IMR-90 (cell line): Measurements from ENCODE around the gene NFYC. TPM values are rescaled to one million over a fixed set of nuclear protein-coding genes. Genes with fewer than 3 reads are reported as not detected.

Experiments
- ATAC-seq: fragments of 200-7000 bp; cut with Tn5 transposase; 2 replicates; pipeline ENCODE4 v1.9.1; 2020; ENCODE audit warnings: low read depth, mild to moderate bottlenecking, moderate library complexity
- BruUV-seq: library from RNA; stranded (reverse); fragments of 400-500 nt; replicated peaks from 2 replicates; lab custom pipeline; 2021; lab: Mats Ljungman, UMichigan
- CTCF ChIA-PET: fragments of 300-600 bp; formaldehyde crosslinking; extraction: SDS; loops from one replicate; lab custom pipeline; 2021; ENCODE audit warnings: antibody characterized with exemption; lab: Yijun Ruan, JAX
- POLR2A ChIA-PET: fragments of 300-600 bp; sonication (Branson Sonifier 250); formaldehyde crosslinking; loops from one replicate; lab custom pipeline; 2022; ENCODE audit warnings: antibody characterized with exemption; ENCODE audit not compliant: unreplicated experiment; lab: Charles Lee
- DNase-seq: peaks from one replicate; pipeline ENCODE4 v3.0.0; 2013
- H2AFZ ChIP-seq: replicated peaks from 2 replicates; pipeline ENCODE3; 2013; ENCODE audit warnings: low read length, mild to moderate bottlenecking; ENCODE audit not compliant: poor library complexity
- H2AK5ac ChIP-seq: 2 replicates; pipeline ENCODE4 v1.6.1; 2013; ENCODE audit warnings: low read depth, low read length, inconsistent platforms
- H2AK9ac ChIP-seq: replicated peaks from 2 replicates; pipeline ENCODE3; 2013; ENCODE audit warnings: mild to moderate bottlenecking, low read depth, low read length, moderate library complexity; ENCODE audit not compliant: poor library complexity
- H2BK120ac ChIP-seq: 2 replicates; pipeline ENCODE4 v1.6.1; 2013; ENCODE audit warnings: low read depth, low read length, inconsistent platforms
- H2BK15ac ChIP-seq: 3 replicates; pipeline ENCODE4 v1.6.1; 2013; ENCODE audit warnings: low read depth, low read length, inconsistent platforms
- H2BK20ac ChIP-seq: 2 replicates; pipeline ENCODE4 v1.6.1; 2013; ENCODE audit warnings: low read depth, mild to moderate bottlenecking, inconsistent platforms, low read length, moderate library complexity
- H2BK5ac ChIP-seq: 2 replicates; pipeline ENCODE4 v1.6.1; 2013; ENCODE audit warnings: mild to moderate bottlenecking, low read depth, low read length, inconsistent platforms; ENCODE audit not compliant: poor library complexity, severe bottlenecking
- H3K14ac ChIP-seq: replicated peaks from 2 replicates; pipeline ENCODE4 v1.6.1; 2013; ENCODE audit warnings: low read depth, low read length, inconsistent platforms
- H3K18ac ChIP-seq: 2 replicates; pipeline ENCODE4 v1.6.1; 2013; ENCODE audit warnings: low read depth, low read length, control low read depth
- H3K23ac ChIP-seq: 2 replicates; pipeline ENCODE4 v1.6.1; 2013; ENCODE audit warnings: low read depth, low read length, inconsistent platforms
- H3K27ac ChIP-seq: 2 replicates; pipeline ENCODE4 v1.5.1; 2013; ENCODE audit warnings: mild to moderate bottlenecking, control low read depth, low read length; ENCODE audit not compliant: insufficient read depth
- H3K27me3 ChIP-seq: 2 replicates; pipeline ENCODE4 v1.6.1; 2013; ENCODE audit warnings: low read length; ENCODE audit not compliant: control insufficient read depth, insufficient read depth
- H3K36me3 ChIP-seq: 2 replicates; pipeline ENCODE4 v1.6.1; 2013; ENCODE audit warnings: low read length, mixed read lengths; ENCODE audit not compliant: control insufficient read depth, insufficient read depth
- H3K4ac ChIP-seq: 2 replicates; pipeline ENCODE4 v1.6.1; 2013; ENCODE audit warnings: low read depth, low read length, inconsistent platforms
- H3K4me1 ChIP-seq: 2 replicates; pipeline ENCODE4 v1.6.1; 2013; ENCODE audit warnings: low read length, mixed read lengths; ENCODE audit not compliant: control insufficient read depth, insufficient read depth
- H3K4me2 ChIP-seq: 2 replicates; pipeline ENCODE4 v1.6.1; 2013; ENCODE audit warnings: low read depth, mild to moderate bottlenecking, control low read depth, low read length, moderate library complexity
- H3K4me3 ChIP-seq: 2 replicates; pipeline ENCODE4 v1.5.1; 2013; ENCODE audit warnings: low read depth, mild to moderate bottlenecking, control low read depth, low read length, moderate library complexity; ENCODE audit not compliant: insufficient read depth
- H3K56ac ChIP-seq: 2 replicates; pipeline ENCODE4 v1.6.1; 2013; ENCODE audit warnings: low read length, inconsistent platforms; ENCODE audit not compliant: insufficient read depth; ENCODE audit errors: extremely low read depth
- H3K79me1 ChIP-seq, 2 experiments: 2 replicates each; pipeline ENCODE4 v1.6.1; 2013; ENCODE audit warnings: low read length in 2 of 2, inconsistent platforms in 1 of 2, low read depth in 1 of 2
- H3K9ac ChIP-seq: 2 replicates; pipeline ENCODE4 v1.6.1; 2013; ENCODE audit warnings: low read depth, low read length, control low read depth
- H3K9me1 ChIP-seq: 2 replicates; pipeline ENCODE4 v1.6.1; 2013; ENCODE audit warnings: low read length, inconsistent platforms; ENCODE audit not compliant: insufficient read depth
- H3K9me3 ChIP-seq: 2 replicates; pipeline ENCODE4 v1.6.1; 2013; ENCODE audit warnings: low read length; ENCODE audit not compliant: control insufficient read depth, insufficient read depth
- H4K20me1 ChIP-seq: 2 replicates; pipeline ENCODE4 v1.6.1; 2013; ENCODE audit warnings: low read length, inconsistent platforms; ENCODE audit not compliant: insufficient read depth
- H4K5ac ChIP-seq: 2 replicates; pipeline ENCODE4 v1.6.1; 2013; ENCODE audit warnings: mild to moderate bottlenecking, low read depth, low read length, control low read depth
- H4K8ac ChIP-seq, 2 experiments: 2 replicates each; pipeline ENCODE4 v1.6.1; 2013; ENCODE audit warnings: low read depth in 2 of 2, low read length in 2 of 2, control low read depth in 1 of 2, inconsistent platforms in 1 of 2
- H4K91ac ChIP-seq: 2 replicates; pipeline ENCODE4 v1.6.1; 2013; ENCODE audit warnings: low read depth, low read length, inconsistent platforms; ENCODE audit not compliant: insufficient read depth
- CHD1 ChIP-seq: IDR thresholded peaks from 2 replicates; pipeline ENCODE4 v1.6.1; 2012; ENCODE audit warnings: low read depth, low read length, improper control_type of control experiment
- MAFK ChIP-seq: IDR thresholded peaks from 2 replicates; pipeline ENCODE4 v1.6.1; 2012; ENCODE audit warnings: low read depth, low read length, improper control_type of control experiment
- MAZ ChIP-seq: IDR thresholded peaks from 2 replicates; pipeline ENCODE4 v1.6.1; 2012; ENCODE audit warnings: low read depth, mild to moderate bottlenecking, low read length, improper control_type of control experiment, moderate library complexity, borderline replicate concordance
- POLR2A ChIP-seq: IDR thresholded peaks from 2 replicates; pipeline ENCODE4 v1.6.1; 2012; ENCODE audit warnings: mild to moderate bottlenecking, low read depth, low read length
- RAD21 ChIP-seq: IDR thresholded peaks from 2 replicates; pipeline ENCODE4 v1.6.1; 2012; ENCODE audit warnings: low read length, improper control_type of control experiment
- RCOR1 ChIP-seq: IDR thresholded peaks from 2 replicates; pipeline ENCODE4 v1.6.1; 2012; ENCODE audit warnings: mild to moderate bottlenecking, low read length, improper control_type of control experiment; ENCODE audit not compliant: insufficient replicate concordance
- SMC3 ChIP-seq: fragments of 150-350 bp; IDR thresholded peaks from 2 replicates; pipeline ENCODE4 v1.6.1; 2016; ENCODE audit warnings: low read depth, mild to moderate bottlenecking, antibody characterized with exemption, low read length, moderate library complexity
- WGBS, 2 experiments: methylation state at CpG; one replicate each; pipeline versions ENCODE4 v1.1.5 to v1.1.7; 2013; ENCODE audit warnings: missing lambda C conversion rate in 2 of 2; ENCODE audit not compliant: insufficient read length in 1 of 2; ENCODE audit errors: extremely low coverage in 2 of 2; 5-methylcytosine and 5-hydroxymethylcytosine counted together
- dilution Hi-C: fragments of 300-500 bp; cut with HindIII; formaldehyde crosslinking; loops from one replicate; pipeline ENCODE4 v1.14.3; 2018; ENCODE audit warnings: low sequenced_read_pairs; ENCODE audit not compliant: unreplicated experiment
- in situ Hi-C: fragments of 300-500 bp; cut with MboI; formaldehyde crosslinking; loops from 3 replicates; pipeline ENCODE4 v1.14.3; 2019; ENCODE audit warnings: low sequenced_read_pairs, inconsistent platforms, mixed read lengths
- intact Hi-C: fragments of 100-400 bp; cut with micrococcal nuclease; formaldehyde crosslinking; loops from 2 replicates; pipeline ENCODE4 v1.10.0; 2022
- polyA plus RNA-seq, 3 experiments: library from polyadenylated mRNA; depleted of rRNA; stranded (reverse); fragments of >200 nt; gene quantifications; 2 replicates each; pipeline ENCODE4 v1.2.3, GENCODE V29; 2012; ENCODE audit warnings: low replicate concordance in 1 of 3
- total RNA-seq: library from RNA; depleted of rRNA; stranded (reverse); fragments of >200 nt; gene quantifications from 2 replicates; pipeline ENCODE4 v1.2.3, GENCODE V29; 2012
- TF ChIP-seq, protein P1 (sequence below): conservative IDR thresholded peaks from 2 replicates; pipeline ENCODE4 v1.5.1; 2012; ENCODE audit warnings: mild to moderate bottlenecking, low read depth, low read length, improper control_type of control experiment
- TF ChIP-seq, protein P2 (sequence below): fragments of 150-350 bp; IDR thresholded peaks from 2 replicates; pipeline ENCODE4 v1.6.1; 2017; ENCODE audit warnings: mild to moderate bottlenecking, antibody characterized with exemption, low read length, low read depth

NFYC gene
- total and polyA plus RNA-seq, 2 of the 4 experiments (the other 2 are of a cell fraction): 45.2 to 62.2 TPM

DNA sequence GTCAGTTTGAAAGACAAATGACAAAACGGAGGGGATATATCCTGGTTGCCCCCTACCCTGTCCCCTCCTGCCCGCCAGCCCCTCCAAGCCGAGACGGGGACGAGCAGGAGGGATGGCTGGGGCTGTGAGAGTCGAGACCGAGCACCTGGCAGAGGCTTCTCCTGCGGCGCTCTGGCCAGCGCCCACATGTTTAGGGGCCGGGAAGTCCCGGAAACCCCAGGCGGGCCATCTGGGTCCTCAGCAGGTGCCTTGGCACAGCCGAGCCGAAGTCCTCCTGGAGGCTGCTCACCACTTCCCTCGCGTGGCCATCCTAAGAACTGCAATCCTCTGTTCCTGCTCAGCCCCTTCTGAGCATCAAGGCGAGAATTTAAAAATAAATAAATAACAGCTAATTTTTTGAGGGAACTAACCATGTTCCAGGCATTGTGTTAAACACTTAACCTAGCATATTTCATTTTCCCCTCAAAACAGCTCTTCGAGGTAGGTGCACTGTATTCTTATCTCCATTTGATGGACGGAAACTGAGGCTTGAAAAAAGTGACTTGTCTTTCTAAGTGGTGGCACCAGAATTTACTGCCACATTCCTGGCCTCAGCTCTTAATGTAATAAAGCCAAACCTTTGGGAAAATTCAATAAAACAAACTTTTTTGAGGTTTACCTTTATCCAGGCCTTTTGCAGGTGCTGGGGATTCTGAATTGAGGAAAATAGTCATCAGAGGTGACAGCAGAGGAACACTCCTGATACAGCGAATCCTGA is 22.6 kb upstream of the NFYC start:
- no peak overlapping the region for H3K23ac ChIP-seq
- BruUV-seq: no TSS peak
- H4K8ac ChIP-seq: no peak overlapping the region
- H3K27ac ChIP-seq: no peak overlapping the region
- no peak overlapping the region for H3K4ac ChIP-seq
- no peak overlapping the region for H2BK15ac ChIP-seq
- no peak overlapping the region for H3K4me3 ChIP-seq
- WGBS, 2 experiments: 0% methylated on average over 6 of the region's 21 CpGs; no CpG with 5 or more reads in 1 of the 2 experiments
- no peaks in the 10 kb centered on the region for H3K36me3 ChIP-seq
- ChIA-PET POLR2A (no interaction called here), CTCF (interaction anchor here (0.6 to 0.9 kb wide), 2 partner anchors 12 to 65 kb away, joined by 3 to 4 read pairs; no protein-coding TSS in a partner anchor)
- no peak overlapping the region for H2AK5ac ChIP-seq
- H3K9me3 ChIP-seq: no peaks in the 10 kb centered on the region
- H2BK120ac ChIP-seq: no peak overlapping the region
- H3K14ac ChIP-seq: no peak overlapping the region
- no peak overlapping the region for H4K5ac ChIP-seq
- H3K27me3 ChIP-seq: peaks cover 18% of the 10 kb centered on the region
- no peaks in the 10 kb centered on the region for H3K79me1 ChIP-seq
- peak; percentile 57 for DNase-seq
- H4K91ac ChIP-seq: no peak overlapping the region
- H2AK9ac ChIP-seq: no peak overlapping the region
- no peaks in the 10 kb centered on the region for H4K20me1 ChIP-seq
- H3K4me2 ChIP-seq: no peak overlapping the region
- H2AFZ ChIP-seq: peak overlapping the region; percentile 75
- intact Hi-C loops (loop anchor here (1.0 to 10.0 kb wide), 4 partner anchors 38 to 527 kb away; partner anchors contain the start of gene ZNF684), dilution Hi-C loops (no loop called here), in situ Hi-C loops (no loop called here)
- H2BK5ac ChIP-seq: no peak overlapping the region
- H2BK20ac ChIP-seq: no peak overlapping the region
- no peaks in the 10 kb centered on the region; the same call in 1 of the 2 replicates for H3K9me1 ChIP-seq
- H3K18ac ChIP-seq: no peak overlapping the region
- no peak overlapping the region for H3K56ac ChIP-seq
- no peak overlapping the region for H3K9ac ChIP-seq
- peak; percentile 67; the same call in 1 of the 2 replicates for ATAC-seq
- H3K4me1 ChIP-seq: 0 out of 2 replicates have a peak, but pooled peaks cover 2% of the 10 kb centered on the region
- no peak for TF ChIP-seq CHD1
- TF ChIP-seq RAD21: peak; percentile 70
- TF ChIP-seq POLR2A: no peak
- TF ChIP-seq RCOR1: peak; percentile 65
- TF ChIP-seq SMC3: peak; percentile 78
- TF ChIP-seq MAFK: no peak
- TF ChIP-seq MAZ: no peak; the same call in 1 of the 2 replicates
- TF ChIP-seq, protein P1, sequence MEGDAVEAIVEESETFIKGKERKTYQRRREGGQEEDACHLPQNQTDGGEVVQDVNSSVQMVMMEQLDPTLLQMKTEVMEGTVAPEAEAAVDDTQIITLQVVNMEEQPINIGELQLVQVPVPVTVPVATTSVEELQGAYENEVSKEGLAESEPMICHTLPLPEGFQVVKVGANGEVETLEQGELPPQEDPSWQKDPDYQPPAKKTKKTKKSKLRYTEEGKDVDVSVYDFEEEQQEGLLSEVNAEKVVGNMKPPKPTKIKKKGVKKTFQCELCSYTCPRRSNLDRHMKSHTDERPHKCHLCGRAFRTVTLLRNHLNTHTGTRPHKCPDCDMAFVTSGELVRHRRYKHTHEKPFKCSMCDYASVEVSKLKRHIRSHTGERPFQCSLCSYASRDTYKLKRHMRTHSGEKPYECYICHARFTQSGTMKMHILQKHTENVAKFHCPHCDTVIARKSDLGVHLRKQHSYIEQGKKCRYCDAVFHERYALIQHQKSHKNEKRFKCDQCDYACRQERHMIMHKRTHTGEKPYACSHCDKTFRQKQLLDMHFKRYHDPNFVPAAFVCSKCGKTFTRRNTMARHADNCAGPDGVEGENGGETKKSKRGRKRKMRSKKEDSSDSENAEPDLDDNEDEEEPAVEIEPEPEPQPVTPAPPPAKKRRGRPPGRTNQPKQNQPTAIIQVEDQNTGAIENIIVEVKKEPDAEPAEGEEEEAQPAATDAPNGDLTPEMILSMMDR: peak; percentile 79
- TF ChIP-seq, protein P2, sequence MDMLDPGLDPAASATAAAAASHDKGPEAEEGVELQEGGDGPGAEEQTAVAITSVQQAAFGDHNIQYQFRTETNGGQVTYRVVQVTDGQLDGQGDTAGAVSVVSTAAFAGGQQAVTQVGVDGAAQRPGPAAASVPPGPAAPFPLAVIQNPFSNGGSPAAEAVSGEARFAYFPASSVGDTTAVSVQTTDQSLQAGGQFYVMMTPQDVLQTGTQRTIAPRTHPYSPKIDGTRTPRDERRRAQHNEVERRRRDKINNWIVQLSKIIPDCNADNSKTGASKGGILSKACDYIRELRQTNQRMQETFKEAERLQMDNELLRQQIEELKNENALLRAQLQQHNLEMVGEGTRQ: no peak
